ENCODE results near the gene CCDC157.

- TF ChIP-seq CTCF (IDR thresholded peaks at IDR 0.05), result no peak
- TF ChIP-seq POLR2A (IDR thresholded peaks at IDR 0.05), result no peak
Measured at GRCh38 chr22:30332551-30332950, 24.3 kb upstream of the CCDC157 start.
